Activated naive CD4-positive, alpha-beta T cell treated with anti-CD3 and anti-CD28 coated beads, Interleukin-2, amount 50 U/mL, for 24 hours (primary cell): ENCODE results near the gene BMF.

Experiments
- H3K27ac Mint-ChIP-seq: one replicate; pipeline ENCODE4 v1.8.0; 2021; ENCODE audit warnings: mild to moderate bottlenecking, mixed read lengths
- H3K27me3 Mint-ChIP-seq: one replicate; pipeline ENCODE4 v1.8.0; 2021; ENCODE audit warnings: mixed read lengths
- H3K36me3 Mint-ChIP-seq: one replicate; pipeline ENCODE4 v1.8.0; 2021; ENCODE audit warnings: mixed read lengths
- H3K4me1 Mint-ChIP-seq: one replicate; pipeline ENCODE4 v1.8.0; 2021; ENCODE audit warnings: mixed read lengths
- H3K4me3 Mint-ChIP-seq: one replicate; pipeline ENCODE4 v1.8.0; 2021; ENCODE audit warnings: mild to moderate bottlenecking, mixed read lengths
- H3K9me3 Mint-ChIP-seq: one replicate; pipeline ENCODE4 v1.8.0; 2021; ENCODE audit warnings: mixed read lengths

BMF gene

DNA sequence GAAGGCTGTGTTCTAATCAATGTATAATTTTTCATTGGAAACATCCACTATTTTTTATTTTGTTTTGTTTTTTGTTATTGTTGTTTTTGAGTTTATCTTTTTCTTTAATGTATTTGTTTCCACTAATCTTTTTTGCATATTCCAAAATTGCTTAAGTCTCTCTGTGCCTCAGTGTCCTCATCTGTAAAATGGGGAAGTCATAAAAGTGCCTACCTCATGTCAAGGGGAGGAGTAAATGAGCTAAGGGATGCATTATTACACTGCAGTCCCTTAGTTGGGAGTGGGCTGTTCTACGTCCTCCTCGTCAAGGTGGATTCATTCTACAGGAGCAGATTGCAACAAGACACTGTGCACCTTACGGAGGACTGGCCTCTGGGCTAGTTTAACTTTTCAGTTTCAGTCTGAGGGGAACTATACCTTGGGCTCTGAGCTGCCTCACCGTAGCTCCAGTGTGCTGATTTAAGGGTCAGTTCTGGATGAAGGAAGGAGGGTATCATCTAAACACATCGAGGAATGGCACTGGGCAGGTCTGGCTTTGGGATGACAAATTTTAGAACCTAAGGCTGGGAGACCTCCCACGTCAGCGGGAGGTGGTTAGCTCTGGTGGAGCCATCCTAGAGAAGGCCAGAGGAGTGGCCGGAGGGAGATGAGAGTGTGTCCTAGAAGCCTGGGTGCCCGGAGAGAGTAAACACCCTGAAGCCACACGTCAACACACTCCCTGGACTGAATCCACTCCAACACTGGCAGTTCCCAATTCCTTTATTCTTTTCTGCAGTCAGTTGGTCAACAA is 64.6 kb downstream of the BMF start:
- peaks cover 66% of the 10 kb centered on the region for H3K4me1 Mint-ChIP-seq
- H3K4me3 Mint-ChIP-seq: no peak overlapping the region
- no peaks in the 10 kb centered on the region for H3K27me3 Mint-ChIP-seq
- no peaks in the 10 kb centered on the region for H3K9me3 Mint-ChIP-seq
- H3K36me3 Mint-ChIP-seq: peaks cover 6% of the 10 kb centered on the region
- H3K27ac Mint-ChIP-seq: no peak overlapping the region

DNA sequence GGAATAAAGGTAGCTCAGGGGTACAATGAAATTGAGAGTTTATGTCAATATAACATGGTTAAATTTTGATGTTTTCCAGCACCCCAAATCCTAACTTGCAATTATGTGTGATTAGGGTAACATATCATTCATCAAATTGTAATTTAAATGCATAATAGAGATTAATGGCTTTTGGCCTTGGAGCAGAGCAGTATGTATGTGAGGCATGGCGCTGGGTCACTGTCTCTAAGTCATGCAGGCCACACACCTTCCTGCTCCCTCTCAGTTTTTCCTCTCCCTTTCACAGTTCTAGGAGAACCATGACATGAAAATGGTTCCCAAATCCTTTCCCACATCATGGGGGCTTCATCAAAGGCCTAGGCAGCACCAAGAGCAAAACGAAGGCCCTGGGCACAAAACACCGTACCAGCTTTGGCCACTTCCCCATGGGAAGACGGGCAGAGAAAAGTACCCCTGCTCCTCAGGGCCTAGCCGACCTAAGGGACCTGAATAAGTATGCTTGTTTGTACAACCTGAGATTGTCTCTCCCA is 65.8 kb downstream of the BMF start:
- peaks cover 11% of the 10 kb centered on the region for H3K36me3 Mint-ChIP-seq
- H3K4me3 Mint-ChIP-seq: no peak overlapping the region
- no peaks in the 10 kb centered on the region for H3K27me3 Mint-ChIP-seq
- H3K9me3 Mint-ChIP-seq: no peaks in the 10 kb centered on the region
- H3K27ac Mint-ChIP-seq: peak overlapping the region; percentile 51
- peaks cover 62% of the 10 kb centered on the region for H3K4me1 Mint-ChIP-seq

DNA sequence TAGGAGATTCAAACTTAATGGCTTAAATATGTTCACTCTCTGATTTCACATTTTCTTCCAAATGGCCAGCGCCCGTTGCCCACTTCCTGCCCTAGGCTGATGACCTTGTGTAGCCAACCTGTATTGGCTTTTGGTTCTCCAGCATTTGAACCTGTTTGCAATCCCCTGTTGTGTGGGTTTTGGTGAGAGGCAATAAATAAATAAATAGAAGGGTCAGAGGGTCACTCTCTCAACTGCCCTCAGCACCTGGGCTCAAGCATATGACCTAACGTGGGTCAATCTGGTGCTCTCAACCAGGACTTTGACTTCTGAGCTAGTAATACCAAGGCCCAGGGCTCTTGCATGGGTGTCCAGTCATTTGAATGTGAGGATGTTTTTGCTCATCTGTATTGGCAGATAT is 67.9 kb downstream of the BMF start:
- no peaks in the 10 kb centered on the region for H3K27me3 Mint-ChIP-seq
- H3K9me3 Mint-ChIP-seq: no peaks in the 10 kb centered on the region
- H3K4me1 Mint-ChIP-seq: peaks cover 60% of the 10 kb centered on the region
- H3K27ac Mint-ChIP-seq: peak overlapping the region; percentile 87
- peak overlapping the region; percentile 78 for H3K4me3 Mint-ChIP-seq
- H3K36me3 Mint-ChIP-seq: peaks cover 21% of the 10 kb centered on the region

DNA sequence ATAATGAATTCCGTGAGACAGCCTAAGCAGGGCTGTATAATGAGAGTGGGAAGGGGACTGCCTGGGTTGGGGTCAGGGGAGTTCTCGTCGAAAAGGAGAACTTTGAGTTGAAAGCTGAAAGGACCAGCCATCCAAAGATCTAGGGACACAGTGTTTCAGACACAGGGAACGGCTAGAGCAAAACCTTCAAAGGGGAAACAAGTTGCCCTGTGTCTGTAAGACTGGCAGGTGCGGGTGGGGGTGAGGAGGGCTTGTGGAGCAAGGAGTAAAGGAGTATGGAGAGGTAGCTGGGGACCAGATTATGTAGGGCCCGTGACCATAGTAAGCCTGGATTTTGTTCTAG is 68.4 kb downstream of the BMF start:
- Mint-ChIP-seq H3K36me3 (peaks cover 21% of the 10 kb centered on the region), H3K27me3 (no peaks in the 10 kb centered on the region), H3K9me3 (no peaks in the 10 kb centered on the region), H3K4me1 (peaks cover 55% of the 10 kb centered on the region), H3K4me3 (peak overlapping the region; percentile 78), H3K27ac (peak overlapping the region; percentile 87)

DNA sequence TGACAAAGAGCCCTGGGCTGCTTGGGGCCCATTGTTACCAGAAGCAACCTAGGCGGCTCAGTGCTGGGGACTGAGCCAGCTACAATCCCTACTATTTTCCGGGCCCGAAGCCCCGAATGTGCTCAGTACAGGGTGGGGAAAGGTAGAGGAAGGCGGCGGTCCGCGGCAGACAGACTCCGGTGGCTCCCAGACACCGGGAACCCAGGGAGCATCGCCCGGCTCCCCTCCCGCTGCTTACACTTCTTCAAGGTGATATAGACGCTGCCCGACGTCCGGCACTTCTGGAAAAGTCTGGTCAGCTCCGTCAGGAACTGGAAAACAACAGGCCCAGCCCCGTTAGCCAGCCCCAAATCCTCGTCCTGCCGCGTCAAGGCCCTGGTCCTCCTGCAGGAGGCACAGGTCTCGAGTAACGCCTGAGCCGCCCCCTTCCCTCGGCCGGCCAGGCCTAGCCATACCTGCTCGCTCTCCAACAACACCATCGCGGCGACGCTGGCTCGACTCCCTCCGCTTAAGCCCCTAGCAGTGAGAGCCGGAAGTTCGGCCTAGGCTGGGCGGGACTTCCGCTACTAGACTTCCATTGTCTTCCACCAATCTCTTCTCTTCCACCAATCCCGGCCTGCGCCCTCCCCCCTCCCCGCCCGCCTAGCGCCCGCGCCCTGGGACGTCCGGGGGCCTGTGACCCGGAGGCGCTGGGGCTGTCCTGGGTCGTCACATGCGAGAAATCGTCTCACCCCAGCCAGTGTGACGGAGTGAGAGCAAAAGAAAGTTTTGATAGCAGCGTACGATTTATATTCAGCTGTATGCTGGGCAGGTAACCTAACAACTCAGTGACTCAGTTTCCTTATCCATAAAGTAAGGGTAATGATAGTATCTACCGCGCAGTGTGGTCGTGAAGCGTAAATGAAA is 69.8 kb downstream of the BMF start, which contains the start of gene SRP14:
SRP14 (minus strand) TSS at position 544 of the 906 bp plus-strand sequence; CDS start at position 479, 65 bp downstream.
- Mint-ChIP-seq H3K27me3 (no peaks in the 10 kb centered on the region), H3K27ac (peak within 1 kb of the TSS; percentile 99), H3K4me3 (peak within 1 kb of the TSS; percentile 99), H3K36me3 (peaks cover 23% of the 10 kb centered on the region), H3K9me3 (no peaks in the 10 kb centered on the region), H3K4me1 (peaks cover 56% of the 10 kb centered on the region)

DNA sequence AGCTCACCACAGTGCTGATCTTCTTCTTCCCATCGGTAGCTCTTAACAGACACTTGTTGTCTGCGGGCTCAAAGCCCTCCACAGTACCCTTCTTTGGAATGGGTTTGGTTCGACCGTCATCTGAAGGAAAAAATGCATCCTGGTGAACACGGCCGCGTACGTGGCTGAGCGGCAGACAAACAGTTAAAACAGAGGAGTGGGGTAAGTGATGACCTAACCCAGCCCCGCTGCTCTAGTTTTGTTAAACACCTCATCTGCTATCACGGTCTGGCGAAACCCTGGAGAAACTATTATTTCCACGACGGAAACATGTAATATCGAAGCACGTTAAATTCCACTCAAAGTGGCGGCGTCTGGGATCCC is 70.4 kb downstream of the BMF start:
- no peaks in the 10 kb centered on the region for H3K9me3 Mint-ChIP-seq
- H3K4me3 Mint-ChIP-seq: peak overlapping the region; percentile 99
- H3K36me3 Mint-ChIP-seq: peaks cover 23% of the 10 kb centered on the region
- H3K27me3 Mint-ChIP-seq: no peaks in the 10 kb centered on the region
- H3K27ac Mint-ChIP-seq: peak overlapping the region; percentile 99
- peaks cover 56% of the 10 kb centered on the region for H3K4me1 Mint-ChIP-seq
